ENCODE results near the gene TBC1D21. TPM values are rescaled to one million over a fixed set of nuclear protein-coding genes. Genes with fewer than 3 reads are reported as not detected.
A peak's percentile ranks its signal among the peaks of the same experiment; 100 is the strongest.

Gene TBC1D21
- total RNA-seq, 2 donors from 2014 or later = not detected

- Histone ChIP-seq H3K9me3 (no peaks in the 10 kb centered on the region), H3K4me3 (no peak overlapping the region), H3K27me3 (replicated peaks; ENCODE audit: insufficient read depth) (no peaks in the 10 kb centered on the region), H3K4me1 (ENCODE audit: control insufficient read depth in 1 of 2, low read depth in 2 of 2) (peaks cover 4 to 10% of the 10 kb centered on the region in 2 donors), H3K36me3 (no peaks in the 10 kb centered on the region), H3K27ac (no peak overlapping the region)
- TF ChIP-seq, protein P1, sequence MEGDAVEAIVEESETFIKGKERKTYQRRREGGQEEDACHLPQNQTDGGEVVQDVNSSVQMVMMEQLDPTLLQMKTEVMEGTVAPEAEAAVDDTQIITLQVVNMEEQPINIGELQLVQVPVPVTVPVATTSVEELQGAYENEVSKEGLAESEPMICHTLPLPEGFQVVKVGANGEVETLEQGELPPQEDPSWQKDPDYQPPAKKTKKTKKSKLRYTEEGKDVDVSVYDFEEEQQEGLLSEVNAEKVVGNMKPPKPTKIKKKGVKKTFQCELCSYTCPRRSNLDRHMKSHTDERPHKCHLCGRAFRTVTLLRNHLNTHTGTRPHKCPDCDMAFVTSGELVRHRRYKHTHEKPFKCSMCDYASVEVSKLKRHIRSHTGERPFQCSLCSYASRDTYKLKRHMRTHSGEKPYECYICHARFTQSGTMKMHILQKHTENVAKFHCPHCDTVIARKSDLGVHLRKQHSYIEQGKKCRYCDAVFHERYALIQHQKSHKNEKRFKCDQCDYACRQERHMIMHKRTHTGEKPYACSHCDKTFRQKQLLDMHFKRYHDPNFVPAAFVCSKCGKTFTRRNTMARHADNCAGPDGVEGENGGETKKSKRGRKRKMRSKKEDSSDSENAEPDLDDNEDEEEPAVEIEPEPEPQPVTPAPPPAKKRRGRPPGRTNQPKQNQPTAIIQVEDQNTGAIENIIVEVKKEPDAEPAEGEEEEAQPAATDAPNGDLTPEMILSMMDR (IDR thresholded peaks at IDR 0.05) = peak; percentile 16
- DNase-seq (ENCODE audit: low spot score) (no peak), ATAC-seq (ENCODE audit: insufficient number of reproducible peaks, low FRiP score, low read depth) (no peak)
These were observed 34.4 kb upstream of the TBC1D21 start for GRCh38 chr15:73838831-73839426.

GRCh38 chr15:73839699-73840377 is 33.5 kb upstream of the TBC1D21 start:
- peaks cover 4 to 10% of the 10 kb centered on the region in 2 donors for H3K4me1 ChIP-seq (ENCODE audit: control insufficient read depth in 1 of 2, low read depth in 2 of 2)
- no peaks in the 10 kb centered on the region for H3K9me3 ChIP-seq
- no peak for ATAC-seq (ENCODE audit: insufficient number of reproducible peaks, low FRiP score, low read depth)
- no peak overlapping the region for H3K4me3 ChIP-seq
- H3K27me3 ChIP-seq (replicated peaks; ENCODE audit: insufficient read depth) = no peaks in the 10 kb centered on the region
- no peak for DNase-seq (ENCODE audit: low spot score)
- TF ChIP-seq, protein P1 (IDR thresholded peaks at IDR 0.05) = no peak
- no peak overlapping the region for H3K27ac ChIP-seq
- H3K36me3 ChIP-seq = no peaks in the 10 kb centered on the region

- ATAC-seq (ENCODE audit: insufficient number of reproducible peaks, low FRiP score, low read depth) (no peak), DNase-seq (ENCODE audit: low spot score) (no peak)
- Histone ChIP-seq H3K4me1 (ENCODE audit: control insufficient read depth in 1 of 2, low read depth in 2 of 2) (peaks cover 4 to 10% of the 10 kb centered on the region in 2 donors), H3K4me3 (no peak overlapping the region), H3K9me3 (no peaks in the 10 kb centered on the region), H3K27me3 (replicated peaks; ENCODE audit: insufficient read depth) (no peaks in the 10 kb centered on the region), H3K36me3 (no peaks in the 10 kb centered on the region), H3K27ac (no peak overlapping the region)
- TF ChIP-seq, protein P1 (IDR thresholded peaks at IDR 0.05) = no peak
These were observed 32.6 kb upstream of the TBC1D21 start for GRCh38 chr15:73840771-73841170.

GRCh38 chr15:73841756-73842725 is 31.3 kb upstream of the TBC1D21 start:
- Histone ChIP-seq H3K4me3 (no peak overlapping the region), H3K4me1 (ENCODE audit: control insufficient read depth in 1 of 2, low read depth in 2 of 2) (peaks cover 4 to 10% of the 10 kb centered on the region in 2 donors), H3K36me3 (no peaks in the 10 kb centered on the region), H3K27ac (no peak overlapping the region), H3K9me3 (no peaks in the 10 kb centered on the region), H3K27me3 (replicated peaks; ENCODE audit: insufficient read depth) (no peaks in the 10 kb centered on the region)
- ATAC-seq (ENCODE audit: insufficient number of reproducible peaks, low FRiP score, low read depth) = no peak
- TF ChIP-seq, protein P1 (IDR thresholded peaks at IDR 0.05) = no peak
- DNase-seq (ENCODE audit: low spot score) = no peak

- H3K27me3 ChIP-seq (replicated peaks; ENCODE audit: insufficient read depth) = no peaks in the 10 kb centered on the region
- H3K9me3 ChIP-seq = no peaks in the 10 kb centered on the region
- TF ChIP-seq, protein P1 (IDR thresholded peaks at IDR 0.05) = no peak
- H3K4me3 ChIP-seq = no peak overlapping the region
- no peaks in the 10 kb centered on the region for H3K36me3 ChIP-seq
- ATAC-seq (ENCODE audit: insufficient number of reproducible peaks, low FRiP score, low read depth) (no peak), DNase-seq (ENCODE audit: low spot score) (no peak)
- H3K27ac ChIP-seq = no peak overlapping the region
- H3K4me1 ChIP-seq (ENCODE audit: control insufficient read depth in 1 of 2, low read depth in 2 of 2) = peaks cover 0 to 4% of the 10 kb centered on the region in 2 donors
These were observed 29.6 kb upstream of the TBC1D21 start for GRCh38 chr15:73843787-73844186.

Measured in thoracic aorta (tissue), 2 donors.